PC-9 (cell line): ENCODE measurements around the gene MEX3A. TPM values are rescaled to one million over a fixed set of nuclear protein-coding genes. Genes with fewer than 3 reads are reported as not detected.
"Not testable (repeated sequence)": the region's sequence is repeated elsewhere in the genome, so short reads cannot be mapped to it uniquely, and the experiment has no call there.

Source experiments
- BruUV-seq: library from RNA; stranded (reverse); fragments of 400-500 nt; replicated peaks from 2 replicates; lab custom pipeline; 2021; lab: Mats Ljungman, UMichigan
- CTCF ChIA-PET: fragments of 300-600 bp; sonication (Branson Sonifier 250); formaldehyde crosslinking; loops from one replicate; lab custom pipeline; 2022; ENCODE audit warnings: antibody characterized with exemption; lab: Charles Lee
- POLR2A ChIA-PET: fragments of 300-600 bp; sonication (Branson Sonifier 250); formaldehyde crosslinking; loops from one replicate; lab custom pipeline; 2022; ENCODE audit warnings: antibody characterized with exemption; ENCODE audit not compliant: unreplicated experiment; lab: Charles Lee
- DNase-seq, 2 experiments: peaks; one replicate each; pipeline versions ENCODE4 v3.0.0 to v3.0.0-alpha.2; 2015 to 2022; ENCODE audit warnings: mixed read lengths in 1 of 2
- H2AFZ ChIP-seq: fragments of 200-600 bp; sonication (generic); 2 replicates; pipeline ENCODE4 v1.8.1; 2017; ENCODE audit warnings: antibody characterized with exemption
- H3F3A ChIP-seq: fragments of 200-600 bp; sonication (generic); 2 replicates; pipeline ENCODE4 v1.8.1; 2017; ENCODE audit warnings: antibody characterized with exemption, mild to moderate bottlenecking, low read depth; ENCODE audit not compliant: insufficient read depth
- H3K27ac ChIP-seq: fragments of 200-600 bp; sonication (generic); 2 replicates; pipeline ENCODE4 v1.6.1; 2016; ENCODE audit warnings: mixed run types
- H3K27me3 ChIP-seq: fragments of 200-600 bp; sonication (generic); 2 replicates; pipeline ENCODE4 v1.6.1; 2016; ENCODE audit warnings: low read depth, mixed run types; ENCODE audit not compliant: insufficient read depth
- H3K36me3 ChIP-seq: fragments of 200-600 bp; sonication (generic); 2 replicates; pipeline ENCODE4 v1.6.1; 2016; ENCODE audit warnings: low read depth, mixed run types
- H3K4me1 ChIP-seq: fragments of 200-600 bp; sonication (generic); replicated peaks from 2 replicates; pipeline ENCODE4 v1.6.1; 2016; ENCODE audit warnings: mixed run types; ENCODE audit not compliant: insufficient read depth
- H3K4me2 ChIP-seq: fragments of 200-600 bp; sonication (generic); 2 replicates; pipeline ENCODE4 v1.6.1; 2017; ENCODE audit warnings: mixed run types
- H3K4me3 ChIP-seq: fragments of 200-600 bp; sonication (generic); 2 replicates; pipeline ENCODE4 v1.6.1; 2016; ENCODE audit warnings: mixed run types
- H3K79me2 ChIP-seq: fragments of 200-600 bp; sonication (generic); 2 replicates; pipeline ENCODE4 v1.6.1; 2017; ENCODE audit warnings: low read depth, mixed run types
- H3K9me2 ChIP-seq: fragments of 200-600 bp; sonication (generic); 2 replicates; pipeline ENCODE4 v1.8.1; 2017; ENCODE audit warnings: mild to moderate bottlenecking; ENCODE audit not compliant: insufficient read depth
- H3K9me3 ChIP-seq: fragments of 200-600 bp; sonication (generic); 2 replicates; pipeline ENCODE4 v1.8.1; 2016; ENCODE audit warnings: low read depth; ENCODE audit not compliant: insufficient read depth
- H4K20me1 ChIP-seq: fragments of 200-600 bp; sonication (generic); 2 replicates; pipeline ENCODE4 v1.8.1; 2017; ENCODE audit not compliant: insufficient read depth
- EZH2 ChIP-seq: fragments of 200-600 bp; sonication (generic); IDR thresholded peaks from 2 replicates; pipeline ENCODE4 v1.8.0; 2017; ENCODE audit warnings: antibody characterized with exemption, low read depth
- intact Hi-C: fragments of 100-400 bp; cut with micrococcal nuclease; formaldehyde crosslinking; loops from one replicate; pipeline ENCODE4 v1.10.0; 2022; ENCODE audit not compliant: unreplicated experiment
- total RNA-seq: library from RNA; stranded (reverse); gene quantifications from 2 replicates; pipeline ENCODE4 v1.2.3, GENCODE V29; 2021
- TF ChIP-seq, protein P1 (sequence below): fragments of 200-600 bp; sonication (generic); conservative IDR thresholded peaks from 2 replicates; pipeline ENCODE4 v1.6.1; 2017; ENCODE audit warnings: mixed run types, antibody characterized with exemption, mild to moderate bottlenecking, moderate library complexity

The MEX3A gene
- total RNA-seq, 1 experiment from 2014 or later = 7.2 TPM

DNA sequence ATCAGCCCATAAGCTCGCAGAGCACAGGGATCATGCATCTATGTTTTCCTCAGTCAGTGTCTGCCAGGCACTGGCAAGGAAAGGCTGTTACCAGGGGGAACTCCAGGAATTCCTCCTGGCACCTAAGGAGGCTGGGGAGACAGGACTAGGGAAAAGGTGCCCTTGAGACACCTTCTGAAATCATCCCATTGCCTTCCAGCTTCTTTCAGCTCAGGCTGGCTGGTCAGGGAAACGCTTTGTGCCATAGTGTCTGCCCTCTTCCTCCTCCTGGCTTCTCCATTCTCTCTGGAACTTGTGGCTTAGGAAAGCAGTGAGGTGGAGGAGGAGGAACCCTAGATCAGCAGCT, 46.0 kb upstream of the MEX3A start:
- TF ChIP-seq, protein P1, sequence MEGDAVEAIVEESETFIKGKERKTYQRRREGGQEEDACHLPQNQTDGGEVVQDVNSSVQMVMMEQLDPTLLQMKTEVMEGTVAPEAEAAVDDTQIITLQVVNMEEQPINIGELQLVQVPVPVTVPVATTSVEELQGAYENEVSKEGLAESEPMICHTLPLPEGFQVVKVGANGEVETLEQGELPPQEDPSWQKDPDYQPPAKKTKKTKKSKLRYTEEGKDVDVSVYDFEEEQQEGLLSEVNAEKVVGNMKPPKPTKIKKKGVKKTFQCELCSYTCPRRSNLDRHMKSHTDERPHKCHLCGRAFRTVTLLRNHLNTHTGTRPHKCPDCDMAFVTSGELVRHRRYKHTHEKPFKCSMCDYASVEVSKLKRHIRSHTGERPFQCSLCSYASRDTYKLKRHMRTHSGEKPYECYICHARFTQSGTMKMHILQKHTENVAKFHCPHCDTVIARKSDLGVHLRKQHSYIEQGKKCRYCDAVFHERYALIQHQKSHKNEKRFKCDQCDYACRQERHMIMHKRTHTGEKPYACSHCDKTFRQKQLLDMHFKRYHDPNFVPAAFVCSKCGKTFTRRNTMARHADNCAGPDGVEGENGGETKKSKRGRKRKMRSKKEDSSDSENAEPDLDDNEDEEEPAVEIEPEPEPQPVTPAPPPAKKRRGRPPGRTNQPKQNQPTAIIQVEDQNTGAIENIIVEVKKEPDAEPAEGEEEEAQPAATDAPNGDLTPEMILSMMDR = no peak
- TF ChIP-seq EZH2 = no peak
- Histone ChIP-seq H3K4me2 (peak overlapping the region; percentile 99), H3K79me2 (peaks cover 77% of the 10 kb centered on the region), H3K9me2 (no peaks in the 10 kb centered on the region), H3K4me3 (no peak overlapping the region; the same call in 1 of the 2 replicates), H3K27ac (peak overlapping the region; percentile 98), H3K36me3 (peaks cover 14% of the 10 kb centered on the region), H3K9me3 (no peaks in the 10 kb centered on the region), H4K20me1 (peaks cover 6% of the 10 kb centered on the region; the same call in 1 of the 2 replicates), H3F3A (peaks cover 75% of the 10 kb centered on the region), H2AFZ (no peak overlapping the region), H3K27me3 (no peaks in the 10 kb centered on the region), H3K4me1 (peaks cover 73% of the 10 kb centered on the region)
- CTCF ChIA-PET = interaction anchor here (0.9 to 3.1 kb wide), 2 partner anchors 11 to 32 kb away, joined by 5 to 31 read pairs; no protein-coding TSS in a partner anchor
- POLR2A ChIA-PET = interaction anchor here (0.6 to 0.8 kb wide), 2 partner anchors 32 to 66 kb away, joined by 4 read pairs; partner anchors contain the start of gene SLC25A44
- no peak for DNase-seq
- intact Hi-C loops = loop anchor here (10.0 kb wide), 1 partner anchor 377 kb away; the partner anchor contains the start of gene MEF2D
- BruUV-seq = no TSS peak

DNA sequence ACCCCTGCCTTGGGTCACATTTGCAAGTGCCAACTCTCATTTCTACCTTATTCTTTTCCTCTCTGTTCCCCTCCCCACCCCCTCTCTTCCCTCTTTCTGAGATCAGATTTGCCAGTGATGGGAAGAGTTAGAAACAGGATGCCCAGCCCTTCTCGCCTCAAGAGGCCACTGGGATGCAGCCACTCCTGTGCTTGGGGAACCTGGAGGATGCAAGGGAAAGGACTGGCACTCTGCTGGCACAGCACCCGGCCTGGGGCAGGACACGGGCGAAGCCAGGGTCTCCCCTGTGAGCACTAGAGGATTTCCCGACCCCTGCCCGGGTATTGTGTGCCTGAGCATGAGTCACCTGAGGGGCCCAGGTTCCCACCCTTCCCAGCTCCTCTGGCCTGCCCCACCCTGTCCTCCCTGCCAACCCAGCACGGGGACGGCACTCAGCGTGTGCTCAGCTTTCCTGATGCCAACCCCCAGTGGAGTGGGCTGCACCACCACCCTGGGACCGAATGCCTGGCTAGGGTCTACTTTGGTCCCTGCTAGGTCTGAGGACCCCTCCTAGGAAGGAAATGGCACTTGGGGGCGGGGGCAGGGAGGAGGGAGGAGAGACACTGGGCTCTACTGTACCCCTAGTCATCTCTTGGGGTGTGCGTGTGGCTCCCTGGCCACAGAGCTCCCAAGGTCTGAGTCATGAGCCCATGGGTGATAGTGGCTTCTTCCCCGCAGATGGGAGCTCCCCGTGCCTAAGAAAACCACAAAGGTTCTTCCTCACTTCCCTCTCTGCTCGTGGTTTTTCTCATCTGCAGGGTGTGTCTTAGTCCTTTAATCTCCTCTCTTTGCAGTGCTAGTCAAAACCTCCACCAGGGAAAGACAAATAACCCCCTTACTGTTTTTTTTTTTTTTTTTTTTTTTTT, 44.6 kb upstream of the MEX3A start:
- peaks cover 81% of the 10 kb centered on the region for H3F3A ChIP-seq
- H3K36me3 ChIP-seq = peaks cover 7% of the 10 kb centered on the region; the same call in 1 of the 2 replicates
- no peaks in the 10 kb centered on the region for H3K9me3 ChIP-seq
- intact Hi-C loops = loop anchor here (1.0 to 10.0 kb wide), 2 partner anchors 166 to 378 kb away; partner anchors contain the start of gene MEF2D
- TSS peak; percentile 22 for BruUV-seq
- peak overlapping the region; percentile 99 for H3K4me2 ChIP-seq
- peaks cover 87% of the 10 kb centered on the region for H3K4me1 ChIP-seq
- TF ChIP-seq, protein P1 = no peak
- no peak for TF ChIP-seq EZH2
- no peaks in the 10 kb centered on the region for H4K20me1 ChIP-seq
- H3K4me3 ChIP-seq = peak overlapping the region; percentile 41; the same call in 1 of the 2 replicates
- ChIA-PET CTCF (interaction anchor here (0.6 to 1.0 kb wide), 5 partner anchors 10 to 30 kb away, joined by 3 to 11 read pairs (median 7); no protein-coding TSS in a partner anchor), POLR2A (interaction anchor here (0.5 to 2.0 kb wide), 9 partner anchors 8 to 189 kb away, joined by 3 to 21 read pairs (median 7); partner anchors contain the start of gene LMNA)
- peak; percentile 83 to 84 for DNase-seq
- H3K27me3 ChIP-seq = no peaks in the 10 kb centered on the region
- H3K9me2 ChIP-seq = no peaks in the 10 kb centered on the region
- peaks cover 76% of the 10 kb centered on the region for H3K79me2 ChIP-seq
- no peak overlapping the region for H2AFZ ChIP-seq
- peak overlapping the region; percentile 98 for H3K27ac ChIP-seq

DNA sequence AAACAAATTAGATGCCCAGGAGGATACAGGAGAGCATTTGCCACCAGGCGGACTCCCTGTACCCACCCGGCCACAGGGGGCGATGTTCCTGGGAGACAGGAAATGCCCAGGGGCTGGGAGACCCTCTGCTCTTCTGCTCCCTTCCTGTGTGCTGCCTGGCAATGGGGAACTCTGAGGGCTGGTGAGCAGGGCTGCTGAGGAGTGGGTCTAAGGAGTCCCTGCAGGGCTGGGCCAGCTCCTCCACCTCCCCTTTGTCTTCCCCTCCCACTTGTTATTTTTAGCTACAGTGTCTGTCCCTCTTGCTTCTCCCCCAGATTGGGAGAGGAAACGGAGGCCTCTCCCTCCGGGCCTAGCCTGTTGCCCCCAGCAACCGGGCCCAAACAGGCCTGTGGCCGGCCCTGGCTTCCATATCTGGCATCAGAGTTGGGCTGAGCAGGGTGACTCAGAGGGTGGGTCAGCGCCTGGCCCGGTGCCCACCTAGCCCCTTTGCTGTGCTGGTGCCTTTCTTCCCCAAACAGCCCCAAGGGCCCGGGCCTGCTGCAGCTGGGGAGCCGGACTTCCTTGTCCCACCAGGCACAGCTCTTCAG, 43.9 kb upstream of the MEX3A start:
- intact Hi-C loops = loop anchor here (1.0 to 10.0 kb wide), 2 partner anchors 165 to 379 kb away; partner anchors contain the start of gene MEF2D
- TF ChIP-seq, protein P1 = peak; percentile 68
- TF ChIP-seq EZH2 = no peak
- Histone ChIP-seq H3K36me3 (no peaks in the 10 kb centered on the region), H4K20me1 (no peaks in the 10 kb centered on the region), H3K9me3 (no peaks in the 10 kb centered on the region), H2AFZ (no peak overlapping the region), H3K9me2 (no peaks in the 10 kb centered on the region), H3K27me3 (no peaks in the 10 kb centered on the region), H3K4me3 (peak overlapping the region; percentile 41; the same call in 1 of the 2 replicates), H3K4me2 (peak overlapping the region; percentile 99), H3K79me2 (peaks cover 76% of the 10 kb centered on the region), H3F3A (peaks cover 89% of the 10 kb centered on the region), H3K27ac (peak overlapping the region; percentile 98), H3K4me1 (peaks cover 94% of the 10 kb centered on the region)
- CTCF ChIA-PET = interaction anchor here (0.8 to 1.0 kb wide), 2 partner anchors 12 to 29 kb away, joined by 3 to 4 read pairs; no protein-coding TSS in a partner anchor
- no TSS peak for BruUV-seq
- POLR2A ChIA-PET = interaction anchor here (0.6 to 2.0 kb wide), 5 partner anchors 11 to 63 kb away, joined by 5 to 21 read pairs (median 9); partner anchors contain the start of gene LMNA
- peak; percentile 96 to 98 for DNase-seq

DNA sequence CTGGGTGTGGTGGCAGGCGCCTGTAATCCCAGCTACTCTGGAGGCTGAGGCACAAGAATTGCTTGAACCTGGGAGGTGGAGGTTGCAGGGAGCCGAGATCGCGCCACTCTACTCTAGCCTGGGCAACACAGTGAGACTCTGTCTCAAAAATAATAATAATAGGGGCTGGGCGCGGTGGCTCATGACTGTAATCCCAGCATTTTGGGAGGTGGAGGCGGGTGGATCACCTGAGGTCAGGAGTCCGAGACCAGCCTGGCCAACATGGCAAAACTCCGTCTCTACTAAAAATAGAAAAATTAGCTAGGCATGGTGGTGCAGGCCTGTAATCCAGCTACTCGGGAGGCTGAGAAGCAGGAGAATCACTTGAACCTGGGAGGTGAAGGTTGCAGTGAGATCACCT, 43.3 kb upstream of the MEX3A start:
- DNase-seq, H3K9me3 ChIP-seq, H3K9me2 ChIP-seq, H3K27me3 ChIP-seq, BruUV-seq, H3K36me3 ChIP-seq, H4K20me1 ChIP-seq, H2AFZ ChIP-seq: not testable (repeated sequence)
- peaks cover 77% of the 10 kb centered on the region for H3K79me2 ChIP-seq
- peaks cover 95% of the 10 kb centered on the region for H3F3A ChIP-seq
- ChIA-PET CTCF (interaction anchor here (0.6 to 1.0 kb wide), 2 partner anchors 28 to 33 kb away, joined by 3 read pairs; no protein-coding TSS in a partner anchor), POLR2A (interaction anchor here (2.0 kb wide), 2 partner anchors 10 to 21 kb away, joined by 11 to 21 read pairs; partner anchors contain the start of gene LMNA)
- peaks cover 96% of the 10 kb centered on the region for H3K4me1 ChIP-seq
- H3K27ac ChIP-seq = peak overlapping the region; percentile 98
- peak overlapping the region; percentile 6; the same call in 1 of the 2 replicates for H3K4me3 ChIP-seq
- intact Hi-C loops = loop anchor here (10.0 kb wide), 1 partner anchor 379 kb away; the partner anchor contains the start of gene MEF2D
- peak overlapping the region; percentile 99 for H3K4me2 ChIP-seq
